ENCODE results near the gene PDZD4. TPM values are rescaled to one million over a fixed set of nuclear protein-coding genes. Genes with fewer than 3 reads are reported as not detected.

PDZD4 gene
- polyA plus RNA-seq, 3 donors, result 0.11 TPM; not detected in 2

DNA sequence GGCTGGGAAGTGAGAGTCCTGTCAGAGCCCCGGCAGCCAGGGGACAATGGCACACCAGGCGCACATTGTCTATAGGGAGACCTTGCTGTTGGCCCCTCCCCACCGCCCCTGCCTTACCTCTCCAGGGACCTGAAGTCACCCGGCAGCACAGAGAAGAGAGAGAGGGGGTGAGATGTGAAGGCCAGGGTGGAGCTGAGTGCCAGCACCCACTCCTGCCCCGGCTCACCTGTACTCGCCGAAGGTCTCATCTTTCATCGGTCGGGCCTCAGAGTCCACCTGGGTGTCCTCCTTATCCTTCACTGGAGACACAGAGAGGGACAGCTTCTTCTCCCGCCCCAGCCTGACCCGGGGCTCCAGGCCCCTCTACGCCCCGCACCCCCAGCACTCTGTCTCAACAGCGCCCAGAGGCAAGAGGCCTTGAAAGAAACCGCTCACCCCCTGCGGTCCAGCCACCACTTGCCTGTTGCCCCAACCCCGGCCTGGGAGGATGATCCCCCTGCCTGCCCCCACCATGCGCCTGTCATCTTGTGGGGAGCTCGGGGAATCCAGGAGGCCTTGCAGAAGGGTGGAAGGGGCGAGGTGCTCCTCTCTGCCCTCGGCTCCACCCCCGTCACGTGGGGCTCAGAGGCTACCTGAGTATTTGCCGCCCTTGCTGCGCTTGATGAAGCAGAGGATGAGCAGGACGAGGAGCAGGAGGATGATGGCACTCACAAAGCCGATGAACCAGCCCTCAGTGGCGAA, 33.1 kb upstream of the PDZD4 start:
- Mint-ChIP-seq H3K4me1 (no peaks in the 10 kb centered on the region), H3K36me3 (no peaks in the 10 kb centered on the region), H3K4me3 (no peak overlapping the region), H3K27me3 (ENCODE audit: low read depth in 3 of 3) (peaks cover 8 to 45% (median 10%) of the 10 kb centered on the region in 3 donors), H3K27ac (no peak overlapping the region), H3K9me3 (peaks cover 0 to 11% (median 0%) of the 10 kb centered on the region in 7 donors)
- Histone ChIP-seq H4K20me1 (ENCODE audit: insufficient read depth, low read length) (no peaks in the 10 kb centered on the region), H3K79me2 (ENCODE audit: insufficient read depth, low read length) (no peaks in the 10 kb centered on the region), H3K27ac (ENCODE audit: low read depth in 1 of 2, low read length in 2 of 2) (no peak overlapping the region), H2AFZ (ENCODE audit: insufficient read depth, low read depth, low read length, poor library complexity, severe bottlenecking) (no peak overlapping the region), H3K4me3 (replicated peaks in 1 of 3; ENCODE audit: low read depth in 2 of 3, low read length in 3 of 3) (no peak overlapping the region), H3K4me2 (replicated peaks; ENCODE audit: extremely low read depth, low read length, poor library complexity, severe bottlenecking) (no peak overlapping the region), H3K4me1 (ENCODE audit: control insufficient read depth in 1 of 2, insufficient read depth in 2 of 2, low read length in 2 of 2) (no peaks in the 10 kb centered on the region), H3K9ac (ENCODE audit: insufficient read depth, low read length, poor library complexity, severe bottlenecking) (no peak overlapping the region), H3K27me3 (ENCODE audit: control insufficient read depth in 2 of 2, insufficient read depth in 2 of 2, low read length in 2 of 2) (no peaks in the 10 kb centered on the region), H3K9me3 (replicated peaks in 1 of 2; ENCODE audit: control insufficient read depth in 1 of 2, insufficient read depth in 1 of 2, low read length in 2 of 2) (no peaks in the 10 kb centered on the region), H3K36me3 (replicated peaks in 1 of 2; ENCODE audit: control insufficient read depth in 1 of 2, insufficient read depth in 2 of 2, low read length in 2 of 2) (no peaks in the 10 kb centered on the region)
- no peak for DNase-seq
- intact Hi-C loops (cut with micrococcal nuclease), result no loop called here
- 76% methylated on average over 5 of the region's 28 CpGs for WGBS (ENCODE audit: insufficient coverage)
- TF ChIP-seq, protein P1, sequence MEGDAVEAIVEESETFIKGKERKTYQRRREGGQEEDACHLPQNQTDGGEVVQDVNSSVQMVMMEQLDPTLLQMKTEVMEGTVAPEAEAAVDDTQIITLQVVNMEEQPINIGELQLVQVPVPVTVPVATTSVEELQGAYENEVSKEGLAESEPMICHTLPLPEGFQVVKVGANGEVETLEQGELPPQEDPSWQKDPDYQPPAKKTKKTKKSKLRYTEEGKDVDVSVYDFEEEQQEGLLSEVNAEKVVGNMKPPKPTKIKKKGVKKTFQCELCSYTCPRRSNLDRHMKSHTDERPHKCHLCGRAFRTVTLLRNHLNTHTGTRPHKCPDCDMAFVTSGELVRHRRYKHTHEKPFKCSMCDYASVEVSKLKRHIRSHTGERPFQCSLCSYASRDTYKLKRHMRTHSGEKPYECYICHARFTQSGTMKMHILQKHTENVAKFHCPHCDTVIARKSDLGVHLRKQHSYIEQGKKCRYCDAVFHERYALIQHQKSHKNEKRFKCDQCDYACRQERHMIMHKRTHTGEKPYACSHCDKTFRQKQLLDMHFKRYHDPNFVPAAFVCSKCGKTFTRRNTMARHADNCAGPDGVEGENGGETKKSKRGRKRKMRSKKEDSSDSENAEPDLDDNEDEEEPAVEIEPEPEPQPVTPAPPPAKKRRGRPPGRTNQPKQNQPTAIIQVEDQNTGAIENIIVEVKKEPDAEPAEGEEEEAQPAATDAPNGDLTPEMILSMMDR (IDR thresholded peaks at IDR 0.05), result no peak

DNA sequence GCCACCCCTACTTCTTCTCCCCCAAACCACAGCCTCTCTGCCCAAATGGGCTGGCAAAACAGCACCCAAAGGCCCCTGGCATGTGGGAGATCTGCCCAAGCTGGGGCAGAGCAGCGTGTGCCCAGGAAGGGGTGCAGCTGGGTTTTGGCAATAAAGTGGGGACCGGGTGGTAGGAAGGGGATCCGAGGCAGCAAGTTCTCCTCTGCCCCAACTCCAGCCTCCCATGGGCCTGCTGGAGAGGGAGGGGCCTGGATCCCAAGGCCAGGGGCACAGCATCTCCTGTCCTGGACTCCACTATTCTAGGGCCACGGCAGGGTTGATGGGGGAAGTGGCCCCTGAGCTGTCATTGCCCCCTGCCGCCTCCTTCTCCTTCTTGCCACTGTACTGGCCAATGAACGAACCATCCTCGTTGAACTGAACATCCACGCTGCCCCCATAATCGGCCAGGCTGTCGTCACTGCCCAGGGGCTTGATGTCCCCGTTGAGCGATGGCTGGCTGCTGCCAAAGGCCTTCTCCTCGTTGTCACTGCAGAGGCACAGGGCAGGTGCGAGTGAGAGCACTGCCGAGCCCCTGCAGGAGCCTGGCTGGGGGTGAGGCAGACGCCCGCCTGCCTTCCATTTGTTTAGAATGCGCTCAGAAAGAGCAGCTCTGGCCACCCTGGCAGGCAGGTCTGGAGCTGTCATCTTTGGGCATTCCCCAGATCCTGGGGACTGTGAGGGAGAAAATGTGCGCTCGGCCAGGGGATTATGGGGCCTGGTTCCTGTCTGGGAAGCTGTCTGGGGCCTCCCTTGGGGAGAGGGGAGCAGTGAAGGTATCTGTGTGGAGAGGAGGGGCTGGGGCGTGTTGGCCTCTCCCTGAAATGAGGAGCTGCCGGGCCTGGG, 32.3 kb upstream of the PDZD4 start:
- no peaks in the 10 kb centered on the region for H4K20me1 ChIP-seq (ENCODE audit: insufficient read depth, low read length)
- H3K27ac Mint-ChIP-seq, result no peak overlapping the region
- H3K27ac ChIP-seq (ENCODE audit: low read depth in 1 of 2, low read length in 2 of 2), result no peak overlapping the region
- 85% methylated on average over 13 of the region's 22 CpGs for WGBS (ENCODE audit: insufficient coverage)
- H3K9ac ChIP-seq (ENCODE audit: insufficient read depth, low read length, poor library complexity, severe bottlenecking), result no peak overlapping the region
- no peaks in the 10 kb centered on the region for H3K4me1 ChIP-seq (ENCODE audit: control insufficient read depth in 1 of 2, insufficient read depth in 2 of 2, low read length in 2 of 2)
- H3K4me2 ChIP-seq (replicated peaks; ENCODE audit: extremely low read depth, low read length, poor library complexity, severe bottlenecking), result no peak overlapping the region
- no peak overlapping the region for H3K4me3 ChIP-seq (replicated peaks in 1 of 3; ENCODE audit: low read depth in 2 of 3, low read length in 3 of 3)
- no peak overlapping the region for H2AFZ ChIP-seq (ENCODE audit: insufficient read depth, low read depth, low read length, poor library complexity, severe bottlenecking)
- TF ChIP-seq, protein P1 (IDR thresholded peaks at IDR 0.05), result no peak
- no peaks in the 10 kb centered on the region for H3K9me3 ChIP-seq (replicated peaks in 1 of 2; ENCODE audit: control insufficient read depth in 1 of 2, insufficient read depth in 1 of 2, low read length in 2 of 2)
- H3K27me3 ChIP-seq (ENCODE audit: control insufficient read depth in 2 of 2, insufficient read depth in 2 of 2, low read length in 2 of 2), result no peaks in the 10 kb centered on the region
- no peaks in the 10 kb centered on the region for H3K36me3 Mint-ChIP-seq
- DNase-seq, result no peak
- H3K9me3 Mint-ChIP-seq, result peaks cover 0 to 11% (median 0%) of the 10 kb centered on the region in 7 donors
- no peaks in the 10 kb centered on the region for H3K79me2 ChIP-seq (ENCODE audit: insufficient read depth, low read length)
- H3K27me3 Mint-ChIP-seq (ENCODE audit: low read depth in 3 of 3), result peaks cover 10 to 50% (median 10%) of the 10 kb centered on the region in 3 donors
- intact Hi-C loops (cut with micrococcal nuclease), result no loop called here
- no peaks in the 10 kb centered on the region for H3K36me3 ChIP-seq (replicated peaks in 1 of 2; ENCODE audit: control insufficient read depth in 1 of 2, insufficient read depth in 2 of 2, low read length in 2 of 2)
- H3K4me1 Mint-ChIP-seq, result no peaks in the 10 kb centered on the region
- peak overlapping the region in 1 of 2 donors; percentile 45 for H3K4me3 Mint-ChIP-seq
